ENCODE measurements around the gene COQ9.
A peak's percentile ranks its signal among the peaks of the same experiment; 100 is the strongest.

The COQ9 gene

GRCh38 chr16:57452021-57452420, 4.7 kb downstream of the COQ9 start:
- Histone ChIP-seq H3K4me3 (ENCODE audit: low read depth, low read length) (no peak overlapping the region), H3K36me3 (ENCODE audit: control insufficient read depth, insufficient read depth, low read length) (peaks cover 57% of the 10 kb centered on the region), H3K4me1 (ENCODE audit: control insufficient read depth, insufficient read depth, low read length) (peaks cover 5% of the 10 kb centered on the region; the same call in 1 of the 2 replicates), H3K27ac (ENCODE audit: low read depth, low read length) (no peak overlapping the region), H3K9me3 (ENCODE audit: control insufficient read depth, insufficient read depth, low read depth, low read length) (no peaks in the 10 kb centered on the region), H3K27me3 (ENCODE audit: control insufficient read depth, insufficient read depth, low read length) (no peaks in the 10 kb centered on the region), H3K9ac (ENCODE audit: low read length) (no peak overlapping the region)

GRCh38 chr16:57462209-57462977, 15.1 kb downstream of the COQ9 start, which contains the start of gene POLR2C:
TSS of gene POLR2C (plus strand) at chr16:57462679. CDS start at chr16:57462725, 46 bp downstream.
- Histone ChIP-seq H3K9me3 (ENCODE audit: control insufficient read depth, insufficient read depth, low read depth, low read length) (no peaks in the 10 kb centered on the region), H3K27ac (ENCODE audit: low read depth, low read length) (no peak within 1 kb of the TSS; the same call in 1 of the 2 replicates), H3K36me3 (ENCODE audit: control insufficient read depth, insufficient read depth, low read length) (peaks cover 71% of the 10 kb centered on the region), H3K4me1 (ENCODE audit: control insufficient read depth, insufficient read depth, low read length) (peaks cover 3% of the 10 kb centered on the region; the same call in 1 of the 2 replicates), H3K4me3 (ENCODE audit: low read depth, low read length) (peak within 1 kb of the TSS; percentile 97), H3K9ac (ENCODE audit: low read length) (peak within 1 kb of the TSS; percentile 93), H3K27me3 (ENCODE audit: control insufficient read depth, insufficient read depth, low read length) (no peaks in the 10 kb centered on the region)

- peaks cover 3% of the 10 kb centered on the region; the same call in 1 of the 2 replicates for H3K4me1 ChIP-seq (ENCODE audit: control insufficient read depth, insufficient read depth, low read length)
- H3K9ac ChIP-seq (ENCODE audit: low read length), result peak overlapping the region; percentile 93
- no peak overlapping the region; the same call in 1 of the 2 replicates for H3K27ac ChIP-seq (ENCODE audit: low read depth, low read length)
- H3K27me3 ChIP-seq (ENCODE audit: control insufficient read depth, insufficient read depth, low read length), result no peaks in the 10 kb centered on the region
- H3K4me3 ChIP-seq (ENCODE audit: low read depth, low read length), result peak overlapping the region; percentile 97
- H3K36me3 ChIP-seq (ENCODE audit: control insufficient read depth, insufficient read depth, low read length), result peaks cover 71% of the 10 kb centered on the region
- H3K9me3 ChIP-seq (ENCODE audit: control insufficient read depth, insufficient read depth, low read depth, low read length), result no peaks in the 10 kb centered on the region
Measured at GRCh38 chr16:57462978-57463362, 15.7 kb downstream of the COQ9 start.

- no peak overlapping the region for H3K27ac ChIP-seq (ENCODE audit: low read depth, low read length)
- no peak overlapping the region for H3K4me3 ChIP-seq (ENCODE audit: low read depth, low read length)
- peaks cover 71% of the 10 kb centered on the region for H3K36me3 ChIP-seq (ENCODE audit: control insufficient read depth, insufficient read depth, low read length)
- peaks cover 3% of the 10 kb centered on the region; the same call in 1 of the 2 replicates for H3K4me1 ChIP-seq (ENCODE audit: control insufficient read depth, insufficient read depth, low read length)
- no peak overlapping the region for H3K9ac ChIP-seq (ENCODE audit: low read length)
- H3K9me3 ChIP-seq (ENCODE audit: control insufficient read depth, insufficient read depth, low read depth, low read length), result no peaks in the 10 kb centered on the region
- no peaks in the 10 kb centered on the region for H3K27me3 ChIP-seq (ENCODE audit: control insufficient read depth, insufficient read depth, low read length)
Measured at GRCh38 chr16:57464523-57464922, 17.2 kb downstream of the COQ9 start.

- Histone ChIP-seq H3K4me3 (ENCODE audit: low read depth, low read length) (no peak overlapping the region), H3K9me3 (ENCODE audit: control insufficient read depth, insufficient read depth, low read depth, low read length) (no peaks in the 10 kb centered on the region), H3K36me3 (ENCODE audit: control insufficient read depth, insufficient read depth, low read length) (peaks cover 80% of the 10 kb centered on the region), H3K27ac (ENCODE audit: low read depth, low read length) (no peak overlapping the region), H3K4me1 (ENCODE audit: control insufficient read depth, insufficient read depth, low read length) (peaks cover 29% of the 10 kb centered on the region), H3K27me3 (ENCODE audit: control insufficient read depth, insufficient read depth, low read length) (no peaks in the 10 kb centered on the region), H3K9ac (ENCODE audit: low read length) (no peak overlapping the region)
Measured at GRCh38 chr16:57468346-57468745, 21.1 kb downstream of the COQ9 start.

- Histone ChIP-seq H3K9me3 (ENCODE audit: control insufficient read depth, insufficient read depth, low read depth, low read length) (no peaks in the 10 kb centered on the region), H3K9ac (ENCODE audit: low read length) (no peak overlapping the region), H3K27me3 (ENCODE audit: control insufficient read depth, insufficient read depth, low read length) (no peaks in the 10 kb centered on the region), H3K27ac (ENCODE audit: low read depth, low read length) (no peak overlapping the region), H3K4me3 (ENCODE audit: low read depth, low read length) (no peak overlapping the region), H3K4me1 (ENCODE audit: control insufficient read depth, insufficient read depth, low read length) (peaks cover 29% of the 10 kb centered on the region), H3K36me3 (ENCODE audit: control insufficient read depth, insufficient read depth, low read length) (peaks cover 84% of the 10 kb centered on the region)
Measured at GRCh38 chr16:57469046-57469445, 21.8 kb downstream of the COQ9 start.

GRCh38 chr16:57469917-57470470, 22.7 kb downstream of the COQ9 start:
- peaks cover 83% of the 10 kb centered on the region for H3K36me3 ChIP-seq (ENCODE audit: control insufficient read depth, insufficient read depth, low read length)
- H3K9ac ChIP-seq (ENCODE audit: low read length), result no peak overlapping the region
- H3K27me3 ChIP-seq (ENCODE audit: control insufficient read depth, insufficient read depth, low read length), result no peaks in the 10 kb centered on the region
- no peak overlapping the region for H3K27ac ChIP-seq (ENCODE audit: low read depth, low read length)
- no peaks in the 10 kb centered on the region for H3K9me3 ChIP-seq (ENCODE audit: control insufficient read depth, insufficient read depth, low read depth, low read length)
- peaks cover 35% of the 10 kb centered on the region for H3K4me1 ChIP-seq (ENCODE audit: control insufficient read depth, insufficient read depth, low read length)
- no peak overlapping the region for H3K4me3 ChIP-seq (ENCODE audit: low read depth, low read length)

GRCh38 chr16:57470711-57471110, 23.4 kb downstream of the COQ9 start:
- no peak overlapping the region for H3K9ac ChIP-seq (ENCODE audit: low read length)
- H3K27ac ChIP-seq (ENCODE audit: low read depth, low read length), result no peak overlapping the region
- H3K9me3 ChIP-seq (ENCODE audit: control insufficient read depth, insufficient read depth, low read depth, low read length), result no peaks in the 10 kb centered on the region
- no peak overlapping the region for H3K4me3 ChIP-seq (ENCODE audit: low read depth, low read length)
- peaks cover 76% of the 10 kb centered on the region for H3K36me3 ChIP-seq (ENCODE audit: control insufficient read depth, insufficient read depth, low read length)
- peaks cover 41% of the 10 kb centered on the region for H3K4me1 ChIP-seq (ENCODE audit: control insufficient read depth, insufficient read depth, low read length)
- H3K27me3 ChIP-seq (ENCODE audit: control insufficient read depth, insufficient read depth, low read length), result no peaks in the 10 kb centered on the region

- Histone ChIP-seq H3K9me3 (ENCODE audit: control insufficient read depth, insufficient read depth, low read depth, low read length) (no peaks in the 10 kb centered on the region), H3K4me1 (ENCODE audit: control insufficient read depth, insufficient read depth, low read length) (peaks cover 45% of the 10 kb centered on the region), H3K27ac (ENCODE audit: low read depth, low read length) (no peak overlapping the region), H3K4me3 (ENCODE audit: low read depth, low read length) (no peak overlapping the region), H3K27me3 (ENCODE audit: control insufficient read depth, insufficient read depth, low read length) (no peaks in the 10 kb centered on the region), H3K9ac (ENCODE audit: low read length) (no peak overlapping the region), H3K36me3 (ENCODE audit: control insufficient read depth, insufficient read depth, low read length) (peaks cover 71% of the 10 kb centered on the region)
Measured at GRCh38 chr16:57471209-57471608, 23.9 kb downstream of the COQ9 start.

GRCh38 chr16:57471852-57472664, 24.8 kb downstream of the COQ9 start:
- peak overlapping the region; percentile 34 for H3K9ac ChIP-seq (ENCODE audit: low read length)
- no peaks in the 10 kb centered on the region for H3K27me3 ChIP-seq (ENCODE audit: control insufficient read depth, insufficient read depth, low read length)
- H3K4me3 ChIP-seq (ENCODE audit: low read depth, low read length), result no peak overlapping the region
- H3K36me3 ChIP-seq (ENCODE audit: control insufficient read depth, insufficient read depth, low read length), result peaks cover 64% of the 10 kb centered on the region
- H3K4me1 ChIP-seq (ENCODE audit: control insufficient read depth, insufficient read depth, low read length), result peaks cover 53% of the 10 kb centered on the region
- peak overlapping the region; percentile 46 for H3K27ac ChIP-seq (ENCODE audit: low read depth, low read length)
- H3K9me3 ChIP-seq (ENCODE audit: control insufficient read depth, insufficient read depth, low read depth, low read length), result no peaks in the 10 kb centered on the region

GRCh38 chr16:57472665-57473060, 25.4 kb downstream of the COQ9 start:
- H3K4me1 ChIP-seq (ENCODE audit: control insufficient read depth, insufficient read depth, low read length), result peaks cover 59% of the 10 kb centered on the region
- peak overlapping the region; percentile 34 for H3K9ac ChIP-seq (ENCODE audit: low read length)
- no peaks in the 10 kb centered on the region for H3K27me3 ChIP-seq (ENCODE audit: control insufficient read depth, insufficient read depth, low read length)
- H3K4me3 ChIP-seq (ENCODE audit: low read depth, low read length), result no peak overlapping the region
- H3K36me3 ChIP-seq (ENCODE audit: control insufficient read depth, insufficient read depth, low read length), result peaks cover 58% of the 10 kb centered on the region
- peak overlapping the region; percentile 46 for H3K27ac ChIP-seq (ENCODE audit: low read depth, low read length)
- no peaks in the 10 kb centered on the region for H3K9me3 ChIP-seq (ENCODE audit: control insufficient read depth, insufficient read depth, low read depth, low read length)
